ENCODE results near the gene CHEK1. TPM values are rescaled to one million over a fixed set of nuclear protein-coding genes. Genes with fewer than 3 reads are reported as not detected.

The CHEK1 gene
- total and polyA plus RNA-seq, 12 donors = 0.51 to 13.8 (median 2.1) TPM

Small RNA genes lying within 50 kb of the gene (small RNA-seq; reads per million reads assigned to genes)
- 0 reads per million in 2 donors for gene RNU2-35P

Other genes starting within 250 kb of the CHEK1 start
- 10 to 100 TPM in 4 of 9 donors, 1 to 10 TPM in 5; 6.6 to 32.1 (median 8.9) TPM for gene FEZ1, start 128.9 kb upstream of the CHEK1 start, total RNA-seq
- gene FEZ1, start 128.9 kb upstream of the CHEK1 start, polyA plus RNA-seq = 10 to 100 TPM; 11.0 to 16.7 (median 13.4) TPM
- 10 to 100 TPM; 39.8 to 55.7 (median 47.1) TPM for gene EI24, start 55.7 kb upstream of the CHEK1 start, total RNA-seq
- gene EI24, start 55.7 kb upstream of the CHEK1 start, polyA plus RNA-seq = 10 to 100 TPM; 19.0 to 65.6 (median 23.5) TPM
- gene STT3A, start 32.3 kb upstream of the CHEK1 start, total RNA-seq = 100 to 1,000 TPM in 7 of 9 donors, 10 to 100 TPM in 2; 79.2 to 175 (median 116) TPM
- gene STT3A, start 32.3 kb upstream of the CHEK1 start, polyA plus RNA-seq = 100 to 1,000 TPM in 1 of 3 donors, 10 to 100 TPM in 2; 28.4 to 208 (median 35.6) TPM
- gene ACRV1, start 55.7 kb downstream of the CHEK1 start, total RNA-seq = under 1 TPM in 1 of 9 donors, not detected in 8; 0.06 TPM
- under 1 TPM in 1 of 3 donors, not detected in 2; 0.16 TPM for gene ACRV1, start 55.7 kb downstream of the CHEK1 start, polyA plus RNA-seq
- gene PATE1, start 121.1 kb downstream of the CHEK1 start, total RNA-seq = not detected
- gene PATE1, start 121.1 kb downstream of the CHEK1 start, polyA plus RNA-seq = not detected
- under 1 TPM in 2 of 9 donors, not detected in 7; 0.39 to 0.44 TPM for gene PATE2, start 153.7 kb downstream of the CHEK1 start, total RNA-seq
- gene PATE2, start 153.7 kb downstream of the CHEK1 start, polyA plus RNA-seq = not detected
- not detected for gene PATE3, start 163.0 kb downstream of the CHEK1 start, total RNA-seq
- not detected for gene PATE3, start 163.0 kb downstream of the CHEK1 start, polyA plus RNA-seq
- not detected for gene PATE4, start 208.2 kb downstream of the CHEK1 start, total RNA-seq
- gene PATE4, start 208.2 kb downstream of the CHEK1 start, polyA plus RNA-seq = not detected